Measurements from ENCODE around the gene TNFAIP1.

Gene TNFAIP1

GRCh38 chr17:28392491-28392890 lies 56.9 kb downstream of the TNFAIP1 start:
- H3K9ac ChIP-seq (ENCODE audit: low read length) = no peak overlapping the region
- H3K27ac ChIP-seq (ENCODE audit: low read depth, low read length) = no peak overlapping the region
- peaks cover 56% of the 10 kb centered on the region for H3K36me3 ChIP-seq (ENCODE audit: insufficient read depth, low read length)

GRCh38 chr17:28394337-28395116 lies 59.0 kb downstream of the TNFAIP1 start:
- no peaks in the 10 kb centered on the region for H3K4me1 ChIP-seq (ENCODE audit: insufficient read depth, low read length)
- H3K27ac ChIP-seq (ENCODE audit: low read depth, low read length) = no peak overlapping the region
- no peak overlapping the region for H3K9ac ChIP-seq (ENCODE audit: low read length)
- no peak overlapping the region for H3K4me3 ChIP-seq (ENCODE audit: low read depth in 1 of 2, low read length in 2 of 2)
- no peaks in the 10 kb centered on the region for H3K27me3 ChIP-seq (ENCODE audit: control insufficient read depth in 1 of 2, insufficient read depth in 2 of 2, low read length in 2 of 2)
- no peaks in the 10 kb centered on the region for H3K9me3 ChIP-seq (ENCODE audit: low read length)
- H3K36me3 ChIP-seq (ENCODE audit: insufficient read depth, low read length) = peaks cover 60% of the 10 kb centered on the region

More at GRCh38 chr17:28392491-28392890, 56.9 kb downstream of the TNFAIP1 start:
- Histone ChIP-seq H3K27me3 (ENCODE audit: control insufficient read depth in 1 of 2, insufficient read depth in 2 of 2, low read length in 2 of 2) (no peaks in the 10 kb centered on the region), H3K4me3 (ENCODE audit: low read depth in 1 of 2, low read length in 2 of 2) (no peak overlapping the region), H3K9me3 (ENCODE audit: low read length) (no peaks in the 10 kb centered on the region), H3K4me1 (ENCODE audit: insufficient read depth, low read length) (no peaks in the 10 kb centered on the region)

- H3K4me3 ChIP-seq (ENCODE audit: low read depth in 1 of 2, low read length in 2 of 2) = no peak overlapping the region
- peaks cover 54% of the 10 kb centered on the region for H3K36me3 ChIP-seq (ENCODE audit: insufficient read depth, low read length)
- no peak overlapping the region for H3K27ac ChIP-seq (ENCODE audit: low read depth, low read length)
- H3K4me1 ChIP-seq (ENCODE audit: insufficient read depth, low read length) = no peaks in the 10 kb centered on the region
- no peaks in the 10 kb centered on the region for H3K9me3 ChIP-seq (ENCODE audit: low read length)
- no peak overlapping the region for H3K9ac ChIP-seq (ENCODE audit: low read length)
- no peaks in the 10 kb centered on the region for H3K27me3 ChIP-seq (ENCODE audit: control insufficient read depth in 1 of 2, insufficient read depth in 2 of 2, low read length in 2 of 2)
Measured at GRCh38 chr17:28395426-28395825, 59.9 kb downstream of the TNFAIP1 start.

GRCh38 chr17:28395968-28396367 lies 60.4 kb downstream of the TNFAIP1 start:
- no peaks in the 10 kb centered on the region for H3K27me3 ChIP-seq (ENCODE audit: control insufficient read depth in 1 of 2, insufficient read depth in 2 of 2, low read length in 2 of 2)
- H3K4me1 ChIP-seq (ENCODE audit: insufficient read depth, low read length) = no peaks in the 10 kb centered on the region
- no peaks in the 10 kb centered on the region for H3K9me3 ChIP-seq (ENCODE audit: low read length)
- H3K36me3 ChIP-seq (ENCODE audit: insufficient read depth, low read length) = peaks cover 48% of the 10 kb centered on the region
- no peak overlapping the region for H3K4me3 ChIP-seq (ENCODE audit: low read depth in 1 of 2, low read length in 2 of 2)
- no peak overlapping the region for H3K27ac ChIP-seq (ENCODE audit: low read depth, low read length)
- no peak overlapping the region for H3K9ac ChIP-seq (ENCODE audit: low read length)

All from muscle layer of colon (tissue), 2 donors.